KMS-11 (cell line): ENCODE data around the gene ZBBX.

Experiments
- H2AFZ ChIP-seq: fragments of 200-600 bp; sonication (generic); 2 replicates; pipeline ENCODE4 v1.6.1; 2016; ENCODE audit warnings: antibody characterized with exemption, mixed run types, low read depth
- H3K27ac ChIP-seq: fragments of 200-600 bp; sonication (generic); 2 replicates; pipeline ENCODE4 v1.6.1; 2016; ENCODE audit warnings: mild to moderate bottlenecking, mixed run types
- H3K27me3 ChIP-seq: fragments of 200-600 bp; sonication (generic); 2 replicates; pipeline ENCODE4 v1.6.1; 2017; ENCODE audit warnings: mild to moderate bottlenecking, low read depth, mixed run types, moderate library complexity; ENCODE audit not compliant: insufficient read depth
- H3K36me3 ChIP-seq: fragments of 200-600 bp; sonication (generic); 2 replicates; pipeline ENCODE4 v1.6.1; 2017; ENCODE audit warnings: mild to moderate bottlenecking, mixed run types; ENCODE audit not compliant: insufficient read depth
- H3K4me1 ChIP-seq: fragments of 200-600 bp; sonication (generic); 2 replicates; pipeline ENCODE4 v1.6.1; 2016; ENCODE audit warnings: mild to moderate bottlenecking, low read depth, mixed run types; ENCODE audit not compliant: poor library complexity, severe bottlenecking
- H3K4me2 ChIP-seq: fragments of 200-600 bp; sonication (generic); 2 replicates; pipeline ENCODE4 v1.7.0; 2016; ENCODE audit warnings: mild to moderate bottlenecking, mixed run types
- H3K4me3 ChIP-seq: fragments of 200-600 bp; sonication (generic); IDR thresholded peaks from 2 replicates; pipeline ENCODE4 v1.6.1; 2017; ENCODE audit warnings: low read depth, low read length, mixed read lengths; ENCODE audit not compliant: insufficient read depth
- H3K79me2 ChIP-seq: fragments of 200-600 bp; sonication (generic); 2 replicates; pipeline ENCODE4 v1.6.1; 2016; ENCODE audit warnings: low read depth, mixed run types; ENCODE audit not compliant: insufficient read depth
- H3K9ac ChIP-seq: fragments of 200-600 bp; sonication (generic); 2 replicates; pipeline ENCODE4 v1.6.1; 2016; ENCODE audit warnings: mild to moderate bottlenecking, mixed run types
- H4K20me1 ChIP-seq: fragments of 200-600 bp; sonication (generic); 2 replicates; pipeline ENCODE4 v1.6.1; 2016; ENCODE audit warnings: mild to moderate bottlenecking, mixed run types; ENCODE audit not compliant: insufficient read depth
- CTCF ChIP-seq: fragments of 200-600 bp; sonication (generic); conservative IDR thresholded peaks from 2 replicates; pipeline ENCODE4 v1.6.1; 2017; ENCODE audit warnings: low read depth, mild to moderate bottlenecking, antibody characterized with exemption, low read length, moderate library complexity, mixed read lengths

ZBBX gene

GRCh38 chr3:167305340-167305890 is 74.7 kb downstream of the ZBBX start:
- no peak overlapping the region for H3K4me2 ChIP-seq
- no peak overlapping the region for H3K4me3 ChIP-seq
- H4K20me1 ChIP-seq: no peaks in the 10 kb centered on the region
- no peaks in the 10 kb centered on the region for H3K4me1 ChIP-seq
- H2AFZ ChIP-seq: no peak overlapping the region
- H3K79me2 ChIP-seq: no peaks in the 10 kb centered on the region
- no peaks in the 10 kb centered on the region for H3K36me3 ChIP-seq
- H3K27ac ChIP-seq: no peak overlapping the region
- no peak for TF ChIP-seq CTCF
- H3K27me3 ChIP-seq: no peaks in the 10 kb centered on the region
- H3K9ac ChIP-seq: no peak overlapping the region

- no peak overlapping the region for H3K27ac ChIP-seq
- no peak overlapping the region for H3K9ac ChIP-seq
- no peak for TF ChIP-seq CTCF
- no peaks in the 10 kb centered on the region for H3K4me1 ChIP-seq
- H3K4me3 ChIP-seq: no peak overlapping the region
- no peak overlapping the region for H3K4me2 ChIP-seq
- no peaks in the 10 kb centered on the region for H3K79me2 ChIP-seq
- H3K27me3 ChIP-seq: no peaks in the 10 kb centered on the region
- no peaks in the 10 kb centered on the region for H4K20me1 ChIP-seq
- no peaks in the 10 kb centered on the region for H3K36me3 ChIP-seq
- no peak overlapping the region for H2AFZ ChIP-seq
These were observed 76.0 kb downstream of the ZBBX start for GRCh38 chr3:167304077-167304476.

- Histone ChIP-seq H3K27me3 (no peaks in the 10 kb centered on the region), H3K4me3 (no peak overlapping the region), H3K79me2 (no peaks in the 10 kb centered on the region), H3K27ac (no peak overlapping the region), H2AFZ (no peak overlapping the region), H3K9ac (no peak overlapping the region), H3K36me3 (no peaks in the 10 kb centered on the region), H3K4me1 (no peaks in the 10 kb centered on the region), H4K20me1 (no peaks in the 10 kb centered on the region), H3K4me2 (no peak overlapping the region)
- TF ChIP-seq CTCF: no peak
These were observed 77.4 kb downstream of the ZBBX start for GRCh38 chr3:167302678-167303077.

GRCh38 chr3:167300207-167300606 is 79.9 kb downstream of the ZBBX start:
- no peaks in the 10 kb centered on the region for H3K4me1 ChIP-seq

More at GRCh38 chr3:167300207-167300606, 79.9 kb downstream of the ZBBX start:
- H3K4me2 ChIP-seq: no peak overlapping the region
- H3K4me3 ChIP-seq: no peak overlapping the region
- TF ChIP-seq CTCF: no peak
- no peaks in the 10 kb centered on the region for H3K27me3 ChIP-seq
- H3K9ac ChIP-seq: no peak overlapping the region
- no peaks in the 10 kb centered on the region for H4K20me1 ChIP-seq
- no peaks in the 10 kb centered on the region for H3K79me2 ChIP-seq
- no peak overlapping the region for H3K27ac ChIP-seq
- H2AFZ ChIP-seq: no peak overlapping the region
- no peaks in the 10 kb centered on the region for H3K36me3 ChIP-seq
